ENCODE results near the gene MYOM1.

The MYOM1 gene

DNA sequence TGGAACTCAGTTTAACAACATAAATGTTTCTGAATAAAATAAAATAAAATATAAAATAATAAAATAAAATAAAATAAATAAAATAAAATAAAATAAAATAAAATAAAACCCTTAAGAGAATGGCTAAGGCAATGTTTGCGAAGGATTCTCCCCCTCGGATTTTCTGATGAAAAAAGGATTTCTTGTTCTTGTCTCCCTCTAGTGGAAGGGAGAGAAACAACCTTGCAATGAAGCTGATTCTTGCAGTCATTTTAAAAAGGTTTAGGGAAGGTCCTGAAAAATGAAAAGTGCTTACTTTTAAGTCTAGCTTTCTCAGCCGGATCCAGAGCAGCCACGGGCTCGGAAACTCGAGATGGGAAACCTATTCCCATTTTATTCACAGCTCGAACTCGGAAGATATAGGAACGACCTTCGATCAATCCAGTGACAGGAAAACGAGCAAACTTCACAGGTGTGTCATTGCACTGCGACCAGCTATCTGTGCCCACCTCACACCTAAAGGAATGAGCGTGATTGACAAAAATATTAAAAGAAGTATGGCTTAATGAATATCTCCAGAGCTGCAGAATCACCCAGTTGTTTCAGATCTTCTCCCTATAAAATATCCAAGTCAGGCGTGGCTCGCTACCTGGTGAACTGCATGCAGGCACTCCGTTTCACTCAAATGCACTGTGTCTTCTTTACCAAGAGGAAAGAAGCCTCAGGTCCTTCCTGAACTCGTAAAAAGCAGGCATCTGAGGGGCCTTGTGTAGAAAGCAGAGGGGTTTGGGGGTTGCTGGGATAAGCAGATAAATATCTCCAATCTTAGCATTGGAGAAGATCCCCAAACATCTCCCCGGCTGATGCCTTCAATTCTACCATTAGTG is 68.1 kb downstream of the MYOM1 start:
- no peak for DNase-seq (ENCODE audit: low read depth in 2 of 2)

GRCh38 chr18:3150688-3151087 is 69.1 kb downstream of the MYOM1 start:
- DNase-seq (ENCODE audit: low read depth in 2 of 2) = no peak

- DNase-seq (ENCODE audit: low read depth in 2 of 2) = no peak
Observed at GRCh38 chr18:3150274-3150673, 69.5 kb downstream of the MYOM1 start.

DNA sequence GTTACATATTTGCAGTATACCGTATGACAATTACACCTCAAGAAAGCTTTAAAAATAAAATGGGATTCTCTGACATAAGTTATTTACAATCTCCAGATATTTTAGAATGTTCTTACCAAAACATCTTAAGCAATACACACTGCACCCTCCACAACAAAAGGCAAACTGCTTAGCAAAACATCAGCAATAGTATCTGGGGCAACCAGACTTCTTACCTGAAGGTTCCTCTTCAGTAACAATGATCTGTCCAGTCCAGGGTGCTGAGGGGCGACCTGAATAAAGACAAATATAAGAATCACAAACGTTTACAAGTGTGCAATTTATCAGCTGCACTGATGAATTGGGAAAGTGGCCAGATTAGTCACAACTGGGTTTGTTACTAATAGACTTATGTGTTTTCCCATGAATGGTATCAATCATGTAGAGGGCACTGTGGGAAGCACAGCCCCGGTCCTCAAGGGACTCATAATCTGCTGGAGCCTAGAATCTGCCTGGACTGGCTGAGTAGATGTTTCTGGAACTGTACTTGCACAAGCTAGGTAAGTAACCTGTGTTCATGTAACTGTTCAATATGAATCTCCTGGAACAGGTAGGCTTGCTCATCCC is 70.7 kb downstream of the MYOM1 start:
- DNase-seq (ENCODE audit: low read depth in 2 of 2) = no peak

DNA sequence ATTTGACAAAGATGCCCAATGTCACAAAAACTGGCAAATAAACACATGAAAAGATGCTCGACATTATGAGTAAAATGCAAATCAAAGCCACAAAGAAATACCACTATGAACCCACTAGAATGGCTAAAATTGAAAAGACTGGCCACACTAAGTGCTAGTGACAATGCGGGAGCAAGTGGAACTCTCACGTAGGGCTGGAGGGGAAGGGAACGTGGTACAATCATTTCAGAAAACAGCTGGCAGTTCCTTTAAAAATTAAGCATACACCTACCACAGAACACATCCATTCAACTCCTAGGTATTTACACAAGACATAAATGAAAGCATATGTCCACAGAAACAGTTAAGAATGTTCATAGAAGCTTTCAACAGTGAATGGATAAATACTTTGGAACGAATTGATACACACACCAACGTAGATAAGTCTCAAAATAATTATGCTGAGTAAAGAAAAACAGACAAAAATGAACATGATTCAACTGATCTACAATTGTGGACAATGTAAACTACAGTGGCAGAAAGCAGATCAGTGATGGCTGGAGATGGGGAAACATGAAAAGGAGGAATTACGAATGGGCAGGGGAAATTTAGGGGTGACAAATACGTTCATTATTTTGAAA is 71.7 kb downstream of the MYOM1 start:
- no peak for DNase-seq (ENCODE audit: low read depth in 2 of 2)

DNA sequence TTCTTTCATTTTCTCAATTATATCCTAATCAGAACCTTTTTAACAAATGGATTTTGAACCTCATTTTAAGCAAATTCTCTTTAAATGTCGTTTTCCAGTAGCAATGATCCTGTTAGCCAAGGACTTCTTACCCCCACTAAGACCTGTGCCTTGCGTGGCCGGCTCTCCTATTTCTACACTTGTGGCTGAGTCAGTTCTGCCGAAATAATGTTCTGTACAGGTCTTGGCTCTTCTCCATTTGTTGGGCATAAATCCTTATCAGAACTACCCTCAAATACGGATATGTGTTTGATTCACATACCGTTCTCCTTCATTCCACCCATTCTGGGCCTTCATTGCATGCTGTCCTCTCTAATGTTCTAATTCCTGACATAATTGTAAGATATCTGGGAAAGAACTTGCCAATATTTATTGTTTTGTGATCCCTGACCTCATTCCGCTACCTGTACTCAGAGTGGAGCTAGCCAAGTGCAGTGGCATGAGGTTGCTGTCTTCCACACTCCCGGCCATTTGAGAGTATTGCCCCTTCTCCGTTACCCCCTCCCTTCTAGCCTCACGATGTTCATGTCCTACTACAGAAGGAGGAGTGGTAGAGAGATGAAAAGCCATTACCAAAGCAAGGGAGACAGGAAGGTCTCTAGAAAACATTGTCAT is 78.7 kb downstream of the MYOM1 start:
- DNase-seq (ENCODE audit: low read depth in 2 of 2) = no peak

DNA sequence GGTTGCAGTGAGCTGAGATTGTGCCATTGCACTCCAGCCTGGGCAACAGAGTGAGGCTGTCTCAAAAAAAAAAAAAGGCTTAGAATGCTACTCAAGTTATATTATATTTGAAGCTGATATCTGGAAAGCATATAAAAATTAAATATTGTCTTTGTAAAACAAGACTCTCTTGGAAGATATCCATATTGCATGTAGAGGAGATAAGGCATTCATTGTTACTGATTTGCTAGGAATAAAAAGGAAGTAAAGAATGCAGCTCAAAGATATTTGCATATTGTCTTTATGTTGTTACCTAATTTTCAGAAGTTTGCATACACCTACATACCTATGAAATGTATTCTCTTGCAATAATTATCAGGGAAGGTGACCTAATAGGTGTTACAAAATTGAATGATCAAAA is 79.4 kb downstream of the MYOM1 start:
- DNase-seq (ENCODE audit: low read depth in 2 of 2) = no peak

GRCh38 chr18:3139406-3139805 is 80.4 kb downstream of the MYOM1 start:
- no peak for DNase-seq (ENCODE audit: low read depth in 2 of 2)

DNA sequence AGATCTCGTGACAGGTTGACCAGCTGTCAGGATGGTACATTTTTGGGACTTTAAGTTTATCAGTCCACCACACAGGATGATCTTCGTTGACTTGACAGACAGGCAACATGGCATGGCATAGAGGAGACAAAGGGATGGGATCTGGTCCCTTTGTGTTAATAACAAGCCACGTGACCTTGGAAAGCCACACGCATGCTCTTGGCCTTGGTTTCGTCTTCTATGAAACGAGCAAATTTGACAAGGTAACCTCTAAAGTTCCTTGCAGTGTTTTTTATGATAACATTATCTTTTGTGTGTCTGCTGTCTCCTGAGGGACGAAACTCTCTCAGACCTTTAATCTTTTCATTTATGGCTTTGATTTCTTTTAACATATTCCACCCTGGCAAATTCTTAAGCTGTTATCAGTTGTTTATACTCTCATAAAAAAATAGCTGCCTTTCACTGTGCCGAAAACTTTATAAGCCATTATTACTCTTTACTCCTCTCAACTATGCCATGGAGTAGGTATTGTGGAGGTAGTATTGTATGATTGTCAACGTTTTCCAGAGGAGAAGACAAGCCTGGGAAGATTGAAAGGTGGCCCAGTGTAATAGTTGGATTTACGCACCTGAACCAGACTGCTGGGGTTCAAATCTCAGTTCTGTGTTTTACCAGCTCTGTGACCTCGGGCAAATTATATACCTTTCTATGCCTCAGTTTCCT is 81.3 kb downstream of the MYOM1 start:
- DNase-seq (ENCODE audit: low read depth in 2 of 2) = no peak

GRCh38 chr18:3135536-3135935 is 84.2 kb downstream of the MYOM1 start:
- DNase-seq (ENCODE audit: low read depth in 2 of 2) = no peak

- DNase-seq (ENCODE audit: low read depth in 2 of 2) = no peak
Observed at GRCh38 chr18:3132700-3133099, 87.1 kb downstream of the MYOM1 start.

DNA sequence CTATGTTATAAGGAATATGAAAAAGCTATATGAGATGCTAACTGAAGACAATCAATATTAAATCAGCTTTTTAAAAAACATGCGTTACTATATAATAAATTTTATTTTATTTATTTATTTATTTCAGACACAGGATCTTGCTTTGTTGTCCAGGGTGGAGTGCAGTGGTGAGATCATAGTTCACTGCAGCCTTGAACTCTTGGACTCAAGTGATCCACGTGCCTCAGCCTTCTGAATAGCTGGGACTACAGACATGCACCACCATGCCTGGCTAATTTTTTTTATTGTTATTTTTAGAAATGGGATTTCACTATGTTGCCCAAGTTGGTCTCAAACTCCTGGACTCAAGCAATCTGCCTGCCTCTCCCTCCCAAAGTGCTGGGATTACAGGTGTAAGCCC is 89.4 kb downstream of the MYOM1 start:
- no peak for DNase-seq (ENCODE audit: low read depth in 2 of 2)

DNA sequence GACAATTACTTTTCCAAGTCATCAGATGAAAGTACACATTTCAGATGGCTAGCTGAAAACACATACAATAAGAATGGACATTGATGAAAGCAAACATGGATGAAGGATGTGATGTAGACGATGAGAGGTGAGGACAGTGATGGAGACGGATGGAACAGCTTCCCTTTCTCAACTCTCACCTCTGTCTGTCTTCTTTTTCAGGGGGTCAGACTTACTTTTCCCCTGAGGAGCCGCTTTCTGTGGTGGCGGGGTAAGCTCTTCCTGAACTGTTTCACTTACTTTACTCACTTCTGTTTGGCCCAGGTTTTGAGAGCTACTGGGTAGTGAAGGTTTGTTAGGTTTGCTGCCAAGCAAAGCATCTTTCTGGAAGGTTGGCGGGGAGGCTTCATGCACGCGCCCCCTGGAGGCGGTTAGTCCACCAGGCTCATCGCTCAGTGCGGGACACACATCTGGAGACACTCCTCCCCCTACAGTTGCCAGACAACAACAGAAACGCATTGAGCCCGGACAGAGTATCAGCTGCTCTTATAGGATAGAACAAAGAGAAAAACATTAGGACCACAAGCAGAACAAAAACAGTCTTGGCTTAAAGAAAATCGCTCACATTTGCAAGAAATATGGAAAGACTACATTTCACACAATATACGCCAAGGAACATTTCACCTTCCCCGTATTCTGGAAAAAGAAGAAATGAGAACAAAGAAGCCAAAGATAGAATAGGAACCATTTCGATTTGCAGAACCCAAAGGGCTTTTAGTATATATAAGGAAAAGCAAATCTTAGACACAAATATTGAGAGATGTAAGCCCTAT is 90.5 kb downstream of the MYOM1 start:
- peak; percentile 58 to 69 for DNase-seq (ENCODE audit: low read depth in 2 of 2)

DNA sequence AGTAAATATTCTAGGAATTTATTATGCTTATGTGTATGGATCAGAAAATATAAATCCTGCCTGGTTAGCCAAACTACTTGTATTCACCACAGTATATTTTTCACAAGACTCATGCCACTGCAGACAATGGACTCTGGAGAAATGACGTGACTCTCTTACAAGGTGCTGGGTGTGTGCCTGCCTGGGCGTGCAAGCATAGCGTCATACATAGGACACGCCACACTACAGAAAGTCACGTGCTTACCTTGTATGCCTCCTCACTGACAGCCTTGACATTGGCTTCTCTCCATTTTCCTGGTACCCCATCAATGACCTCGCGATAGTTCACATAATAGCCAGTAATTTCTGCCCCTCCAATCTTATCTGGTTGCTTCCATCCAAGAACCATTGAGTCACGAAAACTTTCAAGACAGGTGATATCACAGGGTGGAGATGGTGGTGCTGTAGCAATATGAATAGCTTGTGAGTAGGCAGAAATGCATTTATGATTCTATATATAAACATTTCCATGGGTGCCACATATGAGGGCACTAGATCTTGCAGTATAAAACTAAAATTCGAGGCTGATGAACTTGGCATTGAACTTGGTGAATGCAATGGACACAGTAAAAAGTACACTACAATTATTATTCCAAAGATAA is 93.2 kb downstream of the MYOM1 start:
- no peak for DNase-seq (ENCODE audit: low read depth in 2 of 2)

GRCh38 chr18:3124822-3125221 is 94.9 kb downstream of the MYOM1 start:
- DNase-seq (ENCODE audit: low read depth in 2 of 2) = no peak

DNA sequence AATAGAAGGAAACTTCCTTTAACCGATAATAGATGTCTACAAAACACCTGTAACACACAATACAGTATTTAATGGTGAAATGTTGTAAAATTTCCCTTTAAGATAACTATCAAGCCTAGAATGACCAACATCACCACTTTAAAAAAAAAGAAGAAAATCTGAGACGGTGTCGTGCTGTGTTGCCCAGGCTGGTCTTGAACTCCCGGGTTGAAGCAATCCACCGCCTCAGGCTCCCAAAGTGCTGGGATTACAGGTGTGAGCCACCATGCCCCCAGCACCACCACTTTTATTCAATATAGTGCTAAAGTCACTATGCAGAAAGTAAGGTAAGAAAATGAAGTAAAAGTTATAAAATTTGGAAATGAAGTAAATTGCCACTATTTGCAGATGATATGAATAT is 96.9 kb downstream of the MYOM1 start:
- no peak for DNase-seq (ENCODE audit: low read depth in 2 of 2)

DNA sequence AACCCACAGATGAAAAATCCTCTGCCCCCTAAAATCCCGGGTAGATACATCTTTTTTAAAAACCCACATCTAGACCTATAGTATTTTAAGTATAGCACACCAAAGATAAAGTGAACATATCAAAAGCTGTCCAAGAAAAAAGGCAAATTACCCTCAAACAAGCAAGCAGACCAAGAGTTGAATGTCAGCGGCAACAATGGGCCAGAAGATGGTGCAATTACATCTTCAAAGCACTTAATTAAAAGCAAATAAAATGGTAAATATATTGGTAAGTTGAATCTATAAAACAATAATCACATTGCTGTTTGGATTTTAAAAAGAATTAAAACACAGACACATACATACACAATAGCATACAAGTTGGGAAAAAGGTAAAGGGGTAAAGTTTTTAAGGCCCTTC is 98.5 kb downstream of the MYOM1 start:
- DNase-seq (ENCODE audit: low read depth in 2 of 2) = no peak

GRCh38 chr18:3120356-3120755 is 99.4 kb downstream of the MYOM1 start:
- DNase-seq (ENCODE audit: low read depth in 2 of 2) = no peak

- no peak for DNase-seq (ENCODE audit: low read depth in 2 of 2)
Observed at GRCh38 chr18:3119401-3120341, 100.1 kb downstream of the MYOM1 start.

Measured in stimulated activated CD8-positive, alpha-beta memory T cell treated with anti-CD3 and anti-CD28 coated beads, Interleukin-2, amount 100 ng/mL, for 1 hour (primary cell).